HG03108 (cell line): Measurements from ENCODE around the gene MYDGF.
A peak's percentile ranks its signal among the peaks of the same experiment; 100 is the strongest.

Experiments used
- ATAC-seq: cut with Tn5 transposase; IDR thresholded peaks from one replicate; pipeline ENCODE4 v1.9.1; 2021; ENCODE audit warnings: moderate library complexity; ENCODE audit not compliant: unreplicated experiment

The MYDGF gene

DNA sequence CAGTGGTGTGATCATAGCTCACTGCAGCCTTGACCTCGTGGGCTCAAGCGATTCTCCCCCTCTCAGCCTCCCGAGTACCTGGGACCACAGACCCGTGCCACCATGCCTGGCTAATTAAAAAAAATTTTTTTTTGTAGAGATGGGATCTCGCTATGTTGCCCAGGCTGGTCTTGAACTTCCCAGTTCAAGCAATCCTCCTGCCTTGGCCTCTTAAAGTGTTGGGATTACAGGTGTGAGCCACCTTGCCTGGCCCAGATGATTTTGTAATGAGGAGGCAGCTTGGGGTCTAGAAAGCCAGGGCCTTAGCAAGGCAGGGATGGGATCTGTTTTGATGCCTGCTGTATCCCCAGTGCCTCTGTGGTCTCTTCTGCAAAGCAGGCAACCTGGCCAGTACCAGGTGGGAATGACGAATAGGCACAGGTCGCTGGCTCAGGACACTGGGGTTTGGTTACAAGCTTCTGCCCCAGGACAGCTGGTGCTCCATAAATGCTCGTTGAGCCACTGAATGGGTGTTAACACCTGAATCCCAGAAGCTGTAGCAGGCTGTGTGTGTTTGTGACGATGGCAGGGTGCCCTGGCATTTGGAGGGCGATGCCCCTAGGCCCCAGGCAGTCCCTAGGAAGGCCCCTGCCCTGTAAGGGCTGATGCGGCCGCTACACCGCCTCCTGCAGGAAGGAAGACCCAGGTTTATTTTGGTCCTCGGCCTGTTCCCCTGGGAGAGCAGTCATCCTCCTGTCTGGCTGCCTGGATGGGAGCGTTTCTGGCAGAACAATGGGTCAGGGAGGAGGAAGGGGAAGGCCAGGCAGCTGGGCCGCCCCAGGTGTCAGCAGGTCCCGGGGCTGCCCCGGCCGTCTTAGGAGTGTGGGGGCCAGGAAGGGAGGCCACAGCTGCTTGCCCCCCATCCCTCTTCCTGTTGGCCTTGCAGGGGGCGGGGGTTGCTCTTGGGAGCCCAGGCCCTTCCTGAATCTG is 22.2 kb downstream of the MYDGF start:
- ATAC-seq, result no peak

DNA sequence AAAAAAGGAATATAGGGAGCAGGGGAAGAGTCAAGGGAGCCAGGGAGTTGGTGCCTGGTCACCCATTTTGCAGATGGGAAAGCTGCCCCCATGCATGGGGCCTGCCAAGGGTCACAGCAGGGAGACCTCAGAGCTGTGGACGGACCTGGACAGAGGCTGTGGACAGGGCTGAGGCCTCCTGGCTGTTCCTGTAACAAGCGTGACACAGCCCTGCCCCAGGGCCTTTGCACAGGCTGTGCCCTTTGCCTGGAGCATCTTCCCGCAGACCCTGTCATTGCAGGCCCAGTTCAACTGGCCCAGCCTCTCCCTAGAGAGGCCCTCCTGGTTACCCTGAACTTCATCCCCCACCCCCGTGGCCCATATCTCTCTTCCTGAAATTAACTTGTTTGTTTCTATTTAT is 24.4 kb downstream of the MYDGF start:
- ATAC-seq, result no peak

- ATAC-seq, result no peak
Measured at GRCh38 chr19:4642625-4643024, 27.5 kb downstream of the MYDGF start.

DNA sequence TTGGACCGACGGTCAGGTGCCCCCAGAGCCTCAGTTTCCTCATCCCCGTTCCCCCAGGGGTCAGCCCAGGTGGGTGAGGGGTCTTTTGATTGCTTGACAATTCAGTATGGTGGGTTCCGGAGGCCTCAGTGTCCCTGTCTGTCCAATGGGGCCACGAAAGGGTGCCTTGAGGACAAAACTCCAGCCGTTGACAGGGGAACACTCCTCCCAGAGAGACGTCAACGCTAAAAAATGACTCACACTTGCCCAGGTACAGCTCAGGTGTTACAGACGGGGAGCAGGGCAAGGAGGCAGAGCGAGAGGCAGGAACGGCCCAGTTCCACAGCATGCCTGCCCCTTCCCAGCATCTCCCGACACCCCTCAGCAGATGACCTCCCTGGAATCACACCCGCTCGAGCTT is 29.0 kb downstream of the MYDGF start:
- ATAC-seq, result no peak

DNA sequence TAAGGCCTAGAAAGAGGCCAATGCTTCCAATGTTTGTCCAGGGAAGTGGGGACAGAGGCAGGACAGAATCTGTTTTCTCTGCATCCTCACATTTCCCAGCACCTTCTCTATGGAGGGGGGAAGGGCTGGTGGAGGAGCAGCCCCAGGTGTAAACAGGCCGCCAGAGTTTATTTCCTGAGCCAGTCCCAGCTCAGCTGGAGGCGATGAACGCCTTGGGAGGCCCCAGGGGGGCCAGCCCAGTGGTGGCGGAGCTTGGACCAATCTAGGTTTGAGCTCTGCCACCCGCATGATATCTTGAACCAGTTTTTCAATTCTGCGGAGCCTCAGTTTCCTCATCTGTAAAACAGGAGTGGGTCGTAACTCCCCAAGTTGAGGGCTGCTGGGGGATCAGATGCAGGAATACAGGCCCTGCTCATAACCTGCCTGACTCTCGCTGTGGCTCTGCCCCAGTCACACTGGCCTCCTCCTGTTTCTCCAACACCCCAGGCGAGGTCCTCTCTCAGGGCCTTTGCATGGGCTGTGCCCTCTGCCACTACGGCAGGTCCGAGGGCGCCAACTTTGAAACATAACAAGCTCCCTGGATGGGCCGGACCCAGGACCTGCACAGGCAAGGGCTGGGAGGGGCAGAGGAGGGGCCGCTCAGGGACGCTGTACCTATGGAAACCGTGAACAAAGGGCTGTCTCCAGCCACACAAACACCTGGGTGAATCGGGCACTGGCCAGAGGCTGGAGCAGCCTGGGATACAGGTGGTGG is 29.7 kb downstream of the MYDGF start:
- no peak for ATAC-seq

DNA sequence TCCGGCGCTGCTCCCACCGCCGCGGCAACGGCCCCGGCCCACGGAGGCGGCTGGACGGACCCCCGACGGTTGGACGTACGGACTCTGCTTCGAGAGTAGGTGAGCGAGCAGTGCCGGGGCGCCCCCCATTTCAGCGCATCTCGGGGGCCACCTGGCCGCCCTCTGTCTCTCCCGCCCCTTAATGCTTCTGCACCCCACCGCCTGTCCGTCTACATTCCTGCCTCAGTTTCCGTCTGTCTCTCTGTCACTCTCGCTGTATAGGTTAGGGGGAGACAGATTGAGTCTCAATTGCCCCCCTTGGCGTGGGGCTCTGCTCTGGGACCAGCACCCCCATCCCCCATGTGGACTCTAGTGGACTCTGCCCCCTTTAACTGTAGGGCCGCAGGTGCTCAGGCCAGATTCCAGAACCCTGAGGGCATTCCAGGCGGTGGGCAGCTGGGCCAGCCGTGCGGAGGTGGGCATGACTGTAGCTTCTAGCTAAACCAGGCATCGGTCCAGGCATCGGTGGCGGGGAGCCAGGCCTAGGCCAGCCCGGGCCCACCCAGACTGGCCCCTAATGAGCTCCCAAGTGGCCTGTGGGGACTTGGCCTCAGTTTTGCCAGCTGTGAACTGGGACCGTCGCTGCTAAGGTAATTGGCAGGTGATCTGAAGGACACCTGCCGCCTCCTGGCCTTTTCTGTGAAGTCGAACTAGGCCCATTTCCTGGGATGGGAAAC is 30.5 kb downstream of the MYDGF start:
- ATAC-seq, result no peak

DNA sequence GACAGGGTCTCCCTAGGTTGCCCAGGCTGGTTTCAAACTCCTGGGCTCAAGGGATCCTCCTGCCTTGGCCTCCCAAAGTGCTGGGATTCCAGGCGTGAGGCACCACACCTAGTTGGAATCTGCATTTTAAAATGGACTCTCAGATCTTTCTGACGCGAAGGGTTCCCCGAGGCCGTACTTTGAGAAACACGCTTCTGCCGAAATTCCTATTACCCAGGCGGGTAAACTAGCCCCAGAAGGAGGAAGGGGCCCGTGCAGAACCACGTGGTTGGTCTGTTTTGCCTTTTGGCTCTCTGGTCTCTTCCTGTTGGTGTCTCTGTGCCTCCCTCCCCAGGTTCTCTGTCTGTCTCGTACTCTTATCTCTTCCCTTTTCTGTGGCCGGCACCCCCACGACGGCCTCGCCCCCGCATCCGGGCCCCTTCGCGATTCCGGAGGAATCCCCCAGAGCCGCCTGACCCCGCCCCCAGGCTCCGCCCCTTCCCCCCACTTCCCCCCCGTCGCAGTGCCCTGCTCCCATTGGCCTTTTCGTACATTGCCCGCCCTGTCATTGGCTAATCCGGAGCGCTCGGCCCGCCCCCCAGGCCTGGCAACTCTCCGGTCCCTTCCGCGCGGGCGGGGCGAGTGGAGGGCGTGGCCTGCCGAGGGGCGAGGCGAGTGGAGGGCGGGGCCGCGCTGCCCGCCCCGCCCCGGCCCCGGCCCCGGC is 31.2 kb downstream of the MYDGF start, which contains the start of gene TNFAIP8L1:
TSS of gene TNFAIP8L1 (plus strand) at position 689 of the 703 bp plus-strand sequence. CDS start 12,354 bp downstream, outside the sequence.
- ATAC-seq, result peak; percentile 74

- ATAC-seq, result no peak
Measured at GRCh38 chr19:4638317-4638716, 31.8 kb downstream of the MYDGF start.

DNA sequence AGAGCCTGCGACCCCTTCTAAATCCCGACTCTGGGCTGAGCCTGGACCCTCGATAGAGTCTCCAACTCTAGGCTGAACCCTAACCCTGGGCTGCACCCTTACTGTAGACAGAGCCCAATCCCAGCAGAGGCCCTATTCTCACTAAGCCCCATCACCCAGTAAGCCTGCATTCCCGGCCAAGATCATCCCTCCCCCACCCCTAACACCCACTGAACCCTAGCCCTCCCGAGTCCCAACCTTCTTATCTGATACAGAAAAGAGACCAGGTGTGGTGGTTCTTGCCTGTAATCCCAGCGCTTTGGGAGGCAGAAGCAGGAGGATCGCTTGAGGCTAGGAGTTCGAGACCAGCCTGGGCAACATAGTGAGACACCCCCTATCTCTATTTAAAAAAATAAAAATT is 33.4 kb downstream of the MYDGF start:
- no peak for ATAC-seq

DNA sequence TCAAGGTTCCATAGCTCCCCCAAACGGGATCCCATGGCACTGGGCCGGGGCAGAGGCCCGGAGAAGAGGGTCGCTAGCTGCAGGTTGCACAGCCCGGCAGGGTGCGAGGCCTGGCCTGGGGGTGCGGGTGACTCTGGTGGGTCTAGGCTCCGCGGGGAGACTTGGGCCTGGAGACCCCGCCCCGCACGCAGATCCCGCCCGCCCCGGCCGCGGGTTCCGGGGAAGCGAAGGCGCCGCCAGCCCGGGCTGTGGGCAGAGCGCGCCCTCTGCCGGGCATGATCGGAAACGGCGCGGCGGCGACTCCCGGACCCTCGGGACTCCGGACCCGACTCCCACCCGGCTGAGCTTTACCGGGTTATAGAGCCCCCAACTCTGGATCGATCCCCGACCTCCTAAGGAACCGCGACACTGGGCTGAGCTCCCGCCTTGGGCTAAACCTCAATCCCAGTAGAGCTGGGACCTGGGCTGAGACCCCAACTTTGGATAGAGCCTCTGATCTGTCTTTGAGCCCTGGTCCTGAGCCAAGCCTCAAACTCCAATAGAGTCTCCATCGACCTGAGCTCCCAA is 33.9 kb downstream of the MYDGF start:
- no peak for ATAC-seq

GRCh38 chr19:4635754-4636116 is 34.4 kb downstream of the MYDGF start:
- ATAC-seq, result no peak

- no peak for ATAC-seq
Measured at GRCh38 chr19:4633140-4633967, 36.8 kb downstream of the MYDGF start.

DNA sequence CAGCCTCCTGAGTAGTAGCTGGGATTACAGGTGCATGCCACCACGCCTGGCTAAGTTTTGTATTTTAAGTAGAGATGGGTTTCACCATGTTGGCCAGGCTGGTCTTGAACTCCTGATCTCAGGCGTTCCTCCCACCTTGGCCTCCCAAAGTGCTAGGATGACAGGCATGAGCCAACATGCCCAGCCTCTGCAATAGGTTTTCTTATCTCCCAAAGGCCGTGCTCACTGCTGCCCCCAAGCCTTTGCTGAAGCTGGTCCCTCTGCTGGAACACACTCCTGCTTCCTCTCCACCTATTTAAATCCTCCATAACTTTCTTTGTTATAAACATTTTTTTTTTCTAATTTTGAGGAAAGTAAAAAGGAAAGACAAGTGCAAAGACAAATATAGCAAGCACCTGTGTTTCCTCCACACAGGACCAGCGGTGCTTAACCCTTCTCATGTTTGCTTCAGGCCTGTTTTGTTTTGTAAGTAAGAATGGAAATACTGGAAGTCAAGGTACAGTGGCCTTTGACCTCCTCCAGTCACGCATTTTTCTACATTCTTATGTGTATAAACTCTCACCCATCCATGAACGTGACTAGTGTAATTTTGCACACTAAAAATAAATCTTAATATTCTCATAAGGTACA is 45.3 kb downstream of the MYDGF start:
- ATAC-seq, result no peak

- ATAC-seq, result no peak
Measured at GRCh38 chr19:4624301-4624700, 45.8 kb downstream of the MYDGF start.

DNA sequence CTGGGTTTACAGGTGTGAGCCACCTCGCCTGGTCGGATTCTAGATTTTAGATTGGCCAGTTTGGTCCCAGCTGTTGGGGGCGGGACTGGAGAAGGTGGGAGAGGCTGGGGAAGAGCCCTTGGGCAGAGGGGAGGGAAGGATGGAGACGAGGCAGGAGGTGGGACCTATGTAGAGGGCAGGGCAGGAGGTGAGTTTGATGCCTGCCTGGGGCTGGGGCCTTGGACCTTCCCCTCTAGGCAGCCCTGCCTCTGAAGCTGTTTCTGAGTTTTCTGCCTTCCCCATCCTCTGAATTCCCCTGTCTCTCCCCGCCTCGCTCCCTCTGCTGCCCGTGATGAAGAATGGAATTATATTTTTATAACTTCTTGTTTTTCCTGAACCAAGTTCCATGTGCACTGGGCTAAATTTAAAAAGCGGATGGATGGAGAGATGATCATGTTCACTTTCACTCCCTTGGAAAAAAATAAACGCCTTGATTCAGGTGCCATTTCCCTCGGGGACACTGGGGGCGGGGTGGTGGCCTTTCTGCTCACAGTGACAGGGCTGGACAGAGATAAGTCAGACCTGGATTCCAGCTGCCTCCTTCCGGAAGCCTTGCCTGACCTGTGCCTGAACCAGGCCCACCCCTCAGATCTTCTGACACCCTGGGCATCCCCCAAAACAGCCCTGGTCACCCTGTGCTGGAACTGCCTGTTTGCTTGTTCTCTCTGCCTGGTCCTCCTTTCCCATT is 47.3 kb downstream of the MYDGF start:
- no peak for ATAC-seq

DNA sequence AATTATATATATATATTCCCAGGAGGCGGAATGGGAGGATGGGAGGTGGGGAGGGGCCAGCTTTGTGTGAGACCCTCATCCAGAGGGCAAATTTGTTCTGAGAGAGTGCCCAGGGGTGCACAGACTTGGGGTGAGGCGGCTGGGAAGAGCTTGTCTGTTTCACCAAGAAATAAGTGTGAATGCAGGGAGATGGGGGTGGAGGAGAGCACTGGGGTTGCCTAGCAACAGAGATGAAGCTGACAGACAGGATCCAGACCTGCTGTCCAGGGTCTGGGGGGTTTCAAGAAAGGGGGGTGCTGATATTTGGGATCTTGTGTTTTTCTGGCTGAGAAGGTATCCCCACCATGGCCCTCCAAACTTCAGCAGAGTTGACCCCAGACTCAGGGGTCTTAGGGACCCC is 49.5 kb downstream of the MYDGF start:
- ATAC-seq, result no peak

DNA sequence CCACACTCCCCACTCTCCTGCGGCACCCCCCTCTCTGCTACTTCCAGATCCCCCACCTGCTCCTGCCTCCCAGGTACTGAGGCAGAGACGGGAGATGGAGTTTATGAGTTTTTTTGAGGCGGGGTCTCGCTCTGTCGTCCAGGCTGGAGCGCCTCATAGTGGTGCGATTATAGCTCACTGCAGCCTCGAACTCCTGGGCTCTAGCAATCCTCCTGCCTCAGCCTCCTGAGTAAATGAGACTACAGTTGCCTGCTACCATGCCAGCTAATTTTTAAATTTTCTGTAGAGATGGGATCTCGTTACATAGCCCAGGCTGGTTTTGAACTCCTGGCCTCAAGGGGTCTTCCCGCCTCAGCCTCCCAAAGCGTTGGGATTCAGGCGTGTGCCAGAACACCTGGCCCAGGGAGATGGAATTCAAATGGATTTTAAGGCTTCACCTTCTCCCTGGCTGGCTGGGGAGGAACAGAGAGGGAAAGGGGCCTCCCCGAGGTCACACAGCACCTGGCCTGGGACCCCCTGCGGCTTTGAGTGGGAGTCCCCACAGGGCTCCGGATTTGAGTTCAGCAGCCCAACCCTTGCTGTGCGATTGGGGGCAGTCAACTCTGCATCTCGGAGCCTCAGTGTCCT is 50.4 kb downstream of the MYDGF start:
- no peak for ATAC-seq

DNA sequence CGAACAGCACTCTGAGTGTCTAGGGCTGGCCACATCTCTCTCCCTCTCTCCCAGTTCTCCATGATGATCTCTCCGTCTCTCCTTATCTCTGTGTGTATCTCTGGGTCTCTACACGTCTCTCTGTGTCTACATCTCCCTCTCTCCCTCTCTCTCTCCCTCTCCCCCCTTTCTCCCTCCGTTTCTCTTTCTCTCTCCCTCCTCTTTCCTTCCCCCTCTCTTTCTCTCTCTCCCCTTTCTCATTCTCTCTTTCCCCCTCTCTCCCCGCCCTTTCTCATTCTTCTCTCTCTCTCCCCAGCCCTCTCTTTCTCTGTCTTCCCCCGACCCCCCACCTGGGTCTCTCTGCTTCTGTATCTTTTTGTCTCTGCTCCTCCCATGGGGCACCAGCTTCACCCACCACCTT is 52.1 kb downstream of the MYDGF start:
- ATAC-seq, result no peak
